ENCODE measurements around the gene SERPINI1. TPM values are rescaled to one million over a fixed set of nuclear protein-coding genes. Genes with fewer than 3 reads are reported as not detected.

SERPINI1 gene
- total RNA-seq, 1 experiment from 2014 or later, result 0.30 TPM

GRCh38 chr3:167816953-167817352 is 81.4 kb downstream of the SERPINI1 start:
- DNase-seq (ENCODE audit: low spot score), result no peak
- H3K4me3 ChIP-seq (ENCODE audit: low read depth, low read length, poor library complexity, severe bottlenecking), result no peak overlapping the region
- H3K36me3 ChIP-seq (ENCODE audit: insufficient read depth, low read length, poor library complexity, severe bottlenecking), result no peaks in the 10 kb centered on the region
- CTCF ChIA-PET, result no interaction called here
- no TSS peak for BruUV-seq (replicated peaks)
- no peak overlapping the region for H3K27ac ChIP-seq (ENCODE audit: low read depth, low read length, poor library complexity, severe bottlenecking)
- TF ChIP-seq, protein P1, sequence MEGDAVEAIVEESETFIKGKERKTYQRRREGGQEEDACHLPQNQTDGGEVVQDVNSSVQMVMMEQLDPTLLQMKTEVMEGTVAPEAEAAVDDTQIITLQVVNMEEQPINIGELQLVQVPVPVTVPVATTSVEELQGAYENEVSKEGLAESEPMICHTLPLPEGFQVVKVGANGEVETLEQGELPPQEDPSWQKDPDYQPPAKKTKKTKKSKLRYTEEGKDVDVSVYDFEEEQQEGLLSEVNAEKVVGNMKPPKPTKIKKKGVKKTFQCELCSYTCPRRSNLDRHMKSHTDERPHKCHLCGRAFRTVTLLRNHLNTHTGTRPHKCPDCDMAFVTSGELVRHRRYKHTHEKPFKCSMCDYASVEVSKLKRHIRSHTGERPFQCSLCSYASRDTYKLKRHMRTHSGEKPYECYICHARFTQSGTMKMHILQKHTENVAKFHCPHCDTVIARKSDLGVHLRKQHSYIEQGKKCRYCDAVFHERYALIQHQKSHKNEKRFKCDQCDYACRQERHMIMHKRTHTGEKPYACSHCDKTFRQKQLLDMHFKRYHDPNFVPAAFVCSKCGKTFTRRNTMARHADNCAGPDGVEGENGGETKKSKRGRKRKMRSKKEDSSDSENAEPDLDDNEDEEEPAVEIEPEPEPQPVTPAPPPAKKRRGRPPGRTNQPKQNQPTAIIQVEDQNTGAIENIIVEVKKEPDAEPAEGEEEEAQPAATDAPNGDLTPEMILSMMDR (conservative IDR thresholded peaks at IDR 0.05; ENCODE audit: low read depth, low read length), result no peak
- TF ChIP-seq EZH2 (IDR thresholded peaks at IDR 0.05; ENCODE audit: borderline replicate concordance, low read depth, low read length, poor library complexity, severe bottlenecking), result no peak
- H3K4me1 ChIP-seq (ENCODE audit: insufficient read depth, low read length, poor library complexity, severe bottlenecking), result no peaks in the 10 kb centered on the region
- POLR2A ChIA-PET (ENCODE audit: low non-redundant PET), result no interaction called here
- no peaks in the 10 kb centered on the region for H3K9me3 ChIP-seq (ENCODE audit: low read depth, low read length, poor library complexity, severe bottlenecking)
- no peaks in the 10 kb centered on the region for H3K27me3 ChIP-seq (replicated peaks; ENCODE audit: insufficient read depth, low read depth, low read length, poor library complexity)
- intact Hi-C loops (cut with micrococcal nuclease; ENCODE audit: unreplicated experiment), result no loop called here

DNA sequence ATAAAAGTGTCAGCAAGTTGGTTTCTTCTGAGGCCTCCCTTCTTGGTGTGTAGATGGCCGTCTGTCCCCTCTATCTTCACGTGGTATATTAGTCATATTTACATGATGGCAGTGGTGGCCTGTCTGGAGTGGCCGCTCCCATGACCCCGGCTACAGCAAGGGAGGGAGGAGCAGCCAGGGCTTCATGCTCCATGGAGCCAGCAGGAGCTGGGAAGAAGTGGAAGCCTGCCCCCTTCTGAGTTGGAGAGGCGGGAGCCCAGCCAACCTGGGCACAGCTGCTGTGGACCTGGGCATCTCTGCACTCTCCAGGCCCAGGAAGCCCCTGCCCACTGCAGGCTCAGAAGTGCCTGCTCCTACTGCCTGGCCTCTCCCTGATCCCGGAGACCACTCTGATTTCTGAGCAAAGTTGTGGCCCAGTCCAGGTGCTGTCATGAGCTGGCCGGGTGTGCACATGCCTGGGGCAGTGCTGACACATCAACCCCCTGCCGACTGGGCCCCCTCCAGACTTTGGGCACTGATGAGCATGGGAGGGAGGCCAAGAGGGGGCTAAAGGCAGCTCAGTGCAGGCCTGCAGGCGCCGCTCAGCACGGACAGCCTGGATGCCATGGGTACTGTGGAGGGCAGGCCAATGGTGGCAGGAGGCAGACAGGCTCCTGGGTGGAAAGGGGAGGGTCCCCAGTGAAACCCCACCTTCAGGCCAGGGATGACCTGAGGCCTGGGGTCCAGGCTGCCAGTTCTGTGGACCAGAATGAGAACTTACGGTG is 84.8 kb downstream of the SERPINI1 start:
- CTCF ChIA-PET, result no interaction called here
- intact Hi-C loops (cut with micrococcal nuclease; ENCODE audit: unreplicated experiment), result no loop called here
- BruUV-seq (replicated peaks), result no TSS peak
- Histone ChIP-seq H3K27ac (ENCODE audit: low read depth, low read length, poor library complexity, severe bottlenecking) (no peak overlapping the region), H3K9me3 (ENCODE audit: low read depth, low read length, poor library complexity, severe bottlenecking) (no peaks in the 10 kb centered on the region), H3K36me3 (ENCODE audit: insufficient read depth, low read length, poor library complexity, severe bottlenecking) (no peaks in the 10 kb centered on the region), H3K4me1 (ENCODE audit: insufficient read depth, low read length, poor library complexity, severe bottlenecking) (no peaks in the 10 kb centered on the region), H3K4me3 (ENCODE audit: low read depth, low read length, poor library complexity, severe bottlenecking) (no peak overlapping the region), H3K27me3 (replicated peaks; ENCODE audit: insufficient read depth, low read depth, low read length, poor library complexity) (no peaks in the 10 kb centered on the region)
- POLR2A ChIA-PET (ENCODE audit: low non-redundant PET), result no interaction called here
- TF ChIP-seq EZH2 (IDR thresholded peaks at IDR 0.05; ENCODE audit: borderline replicate concordance, low read depth, low read length, poor library complexity, severe bottlenecking), result no peak
- TF ChIP-seq, protein P1 (conservative IDR thresholded peaks at IDR 0.05; ENCODE audit: low read depth, low read length), result no peak
- no peak for DNase-seq (ENCODE audit: low spot score)

DNA sequence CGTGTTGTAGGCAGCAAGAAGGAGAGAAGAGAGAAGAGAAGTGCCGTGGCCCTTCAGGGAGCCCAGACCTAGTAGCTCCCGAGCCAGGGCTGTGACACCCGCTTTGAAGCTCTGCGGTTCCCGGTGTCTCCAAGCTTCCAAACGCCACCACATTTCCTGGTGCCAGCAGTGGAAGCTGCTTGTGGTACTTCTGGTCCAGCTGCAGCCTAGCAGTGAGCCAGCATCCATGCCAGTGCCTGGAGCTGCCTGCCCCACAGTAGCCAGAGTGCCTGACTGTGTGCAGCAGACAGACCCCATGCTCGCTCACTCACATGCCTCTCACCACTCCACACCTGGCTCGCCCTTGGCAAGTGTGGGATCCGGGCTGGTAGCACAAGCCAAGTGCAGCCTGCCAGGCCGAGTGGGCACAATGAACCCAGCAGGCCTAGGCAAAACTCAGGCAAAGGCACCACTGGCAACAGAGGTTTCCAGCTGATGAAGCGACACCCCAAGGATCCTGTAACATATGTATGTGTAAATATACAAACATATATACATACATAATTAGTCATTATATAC is 85.8 kb downstream of the SERPINI1 start:
- H3K4me1 ChIP-seq (ENCODE audit: insufficient read depth, low read length, poor library complexity, severe bottlenecking), result no peaks in the 10 kb centered on the region
- H3K9me3 ChIP-seq (ENCODE audit: low read depth, low read length, poor library complexity, severe bottlenecking), result no peaks in the 10 kb centered on the region
- H3K27me3 ChIP-seq (replicated peaks; ENCODE audit: insufficient read depth, low read depth, low read length, poor library complexity), result no peaks in the 10 kb centered on the region
- intact Hi-C loops (cut with micrococcal nuclease; ENCODE audit: unreplicated experiment), result no loop called here
- POLR2A ChIA-PET (ENCODE audit: low non-redundant PET), result no interaction called here
- H3K36me3 ChIP-seq (ENCODE audit: insufficient read depth, low read length, poor library complexity, severe bottlenecking), result no peaks in the 10 kb centered on the region
- no TSS peak for BruUV-seq (replicated peaks)
- CTCF ChIA-PET, result no interaction called here
- no peak overlapping the region for H3K27ac ChIP-seq (ENCODE audit: low read depth, low read length, poor library complexity, severe bottlenecking)
- no peak overlapping the region for H3K4me3 ChIP-seq (ENCODE audit: low read depth, low read length, poor library complexity, severe bottlenecking)
- no peak for DNase-seq (ENCODE audit: low spot score)
- TF ChIP-seq EZH2 (IDR thresholded peaks at IDR 0.05; ENCODE audit: borderline replicate concordance, low read depth, low read length, poor library complexity, severe bottlenecking), result no peak
- TF ChIP-seq, protein P1 (conservative IDR thresholded peaks at IDR 0.05; ENCODE audit: low read depth, low read length), result no peak

Data from A673 (cell line).